Superior temporal gyrus (tissue), 1 donor: ENCODE data around the gene UGGT1.
A peak's percentile ranks its signal among the peaks of the same experiment; 100 is the strongest.

Source experiments
- DNase-seq: peaks from one replicate; pipeline ENCODE4 v3.0.0-alpha.2; 2016; ENCODE audit errors: extremely low spot score

The UGGT1 gene, protein sequence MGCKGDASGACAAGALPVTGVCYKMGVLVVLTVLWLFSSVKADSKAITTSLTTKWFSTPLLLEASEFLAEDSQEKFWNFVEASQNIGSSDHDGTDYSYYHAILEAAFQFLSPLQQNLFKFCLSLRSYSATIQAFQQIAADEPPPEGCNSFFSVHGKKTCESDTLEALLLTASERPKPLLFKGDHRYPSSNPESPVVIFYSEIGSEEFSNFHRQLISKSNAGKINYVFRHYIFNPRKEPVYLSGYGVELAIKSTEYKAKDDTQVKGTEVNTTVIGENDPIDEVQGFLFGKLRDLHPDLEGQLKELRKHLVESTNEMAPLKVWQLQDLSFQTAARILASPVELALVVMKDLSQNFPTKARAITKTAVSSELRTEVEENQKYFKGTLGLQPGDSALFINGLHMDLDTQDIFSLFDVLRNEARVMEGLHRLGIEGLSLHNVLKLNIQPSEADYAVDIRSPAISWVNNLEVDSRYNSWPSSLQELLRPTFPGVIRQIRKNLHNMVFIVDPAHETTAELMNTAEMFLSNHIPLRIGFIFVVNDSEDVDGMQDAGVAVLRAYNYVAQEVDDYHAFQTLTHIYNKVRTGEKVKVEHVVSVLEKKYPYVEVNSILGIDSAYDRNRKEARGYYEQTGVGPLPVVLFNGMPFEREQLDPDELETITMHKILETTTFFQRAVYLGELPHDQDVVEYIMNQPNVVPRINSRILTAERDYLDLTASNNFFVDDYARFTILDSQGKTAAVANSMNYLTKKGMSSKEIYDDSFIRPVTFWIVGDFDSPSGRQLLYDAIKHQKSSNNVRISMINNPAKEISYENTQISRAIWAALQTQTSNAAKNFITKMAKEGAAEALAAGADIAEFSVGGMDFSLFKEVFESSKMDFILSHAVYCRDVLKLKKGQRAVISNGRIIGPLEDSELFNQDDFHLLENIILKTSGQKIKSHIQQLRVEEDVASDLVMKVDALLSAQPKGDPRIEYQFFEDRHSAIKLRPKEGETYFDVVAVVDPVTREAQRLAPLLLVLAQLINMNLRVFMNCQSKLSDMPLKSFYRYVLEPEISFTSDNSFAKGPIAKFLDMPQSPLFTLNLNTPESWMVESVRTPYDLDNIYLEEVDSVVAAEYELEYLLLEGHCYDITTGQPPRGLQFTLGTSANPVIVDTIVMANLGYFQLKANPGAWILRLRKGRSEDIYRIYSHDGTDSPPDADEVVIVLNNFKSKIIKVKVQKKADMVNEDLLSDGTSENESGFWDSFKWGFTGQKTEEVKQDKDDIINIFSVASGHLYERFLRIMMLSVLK (N-terminal part only)

DNA sequence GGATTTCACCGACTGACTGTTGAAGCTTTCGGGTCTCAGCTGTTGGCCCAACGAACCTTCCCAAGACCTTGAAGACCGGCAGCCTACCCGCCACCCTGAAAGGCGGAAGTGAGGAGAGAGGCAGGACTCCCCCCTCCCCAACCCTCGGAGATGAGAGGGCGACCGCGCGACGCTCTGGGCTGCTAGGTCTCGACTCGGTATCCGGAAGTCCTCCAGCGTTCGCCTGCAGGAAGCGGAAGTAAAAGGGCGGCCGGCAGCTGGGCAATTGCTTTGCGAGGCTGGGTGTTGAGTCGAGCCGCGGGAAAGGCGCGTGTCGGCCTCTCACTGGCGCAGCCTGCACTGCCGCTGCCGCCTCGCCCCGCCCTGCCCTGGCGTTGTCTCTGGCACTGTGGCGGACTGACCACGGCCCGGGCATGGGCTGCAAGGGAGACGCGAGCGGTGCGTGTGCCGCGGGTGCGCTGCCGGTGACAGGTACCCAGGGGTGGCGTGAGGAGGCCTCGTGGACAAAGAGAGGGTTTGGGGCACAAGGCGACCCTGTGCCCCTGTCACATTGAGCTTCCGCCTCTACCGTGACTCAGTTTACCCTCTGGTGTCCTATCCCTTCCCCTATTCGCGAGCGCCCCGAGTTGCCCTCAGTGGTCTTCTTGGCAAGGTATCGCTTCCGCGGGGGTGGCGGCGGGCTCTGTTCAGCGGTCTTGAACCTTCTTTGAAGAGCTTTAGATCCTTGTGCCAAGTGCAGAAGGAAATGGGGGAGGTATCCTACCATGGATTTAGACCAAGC, at the start of gene UGGT1:
UGGT1 (plus strand) TSS at position 256 of the 781 bp plus-strand sequence; CDS start at position 414, 158 bp downstream.
- DNase-seq, result peak; percentile 98

DNA sequence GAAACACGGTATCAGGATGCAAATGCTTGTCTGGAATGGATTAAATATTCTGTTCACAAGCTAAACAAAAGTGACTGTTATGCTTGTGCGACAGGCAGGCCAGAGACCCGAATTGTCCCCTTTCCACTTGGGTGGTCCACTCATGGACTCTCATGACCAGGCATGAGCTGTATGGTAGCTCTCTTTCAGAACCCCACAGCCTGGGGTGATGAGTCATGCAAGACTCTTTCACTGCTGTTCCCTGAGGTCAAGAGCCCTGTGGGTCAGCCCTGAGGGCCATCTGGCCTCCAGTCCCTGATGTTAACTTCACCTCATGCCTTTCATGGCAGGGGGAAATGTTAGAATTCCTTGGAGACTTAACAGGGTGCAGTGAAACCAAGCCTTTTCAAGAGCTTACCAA, 49.4 kb upstream of the UGGT1 start:
- no peak for DNase-seq

DNA sequence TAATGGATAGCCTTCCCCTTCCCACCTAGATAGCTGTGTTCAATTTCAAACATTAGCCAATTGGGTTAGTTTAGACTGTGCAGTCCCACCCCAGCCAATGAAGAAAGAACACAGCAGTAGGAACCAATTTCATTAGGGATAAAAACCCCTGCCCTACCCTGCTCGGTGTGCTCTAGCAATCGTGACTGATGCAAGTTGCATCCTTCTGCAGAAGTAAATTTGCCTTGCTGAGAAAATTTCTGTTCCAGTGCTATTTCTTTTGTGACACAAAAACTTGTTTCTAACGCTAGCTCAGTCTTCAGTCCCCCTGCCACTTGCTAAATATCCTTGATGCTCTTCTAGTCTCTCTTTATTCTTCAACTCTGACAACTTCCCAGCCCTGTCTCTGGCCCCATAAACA, 48.0 kb upstream of the UGGT1 start:
- DNase-seq, result no peak

DNA sequence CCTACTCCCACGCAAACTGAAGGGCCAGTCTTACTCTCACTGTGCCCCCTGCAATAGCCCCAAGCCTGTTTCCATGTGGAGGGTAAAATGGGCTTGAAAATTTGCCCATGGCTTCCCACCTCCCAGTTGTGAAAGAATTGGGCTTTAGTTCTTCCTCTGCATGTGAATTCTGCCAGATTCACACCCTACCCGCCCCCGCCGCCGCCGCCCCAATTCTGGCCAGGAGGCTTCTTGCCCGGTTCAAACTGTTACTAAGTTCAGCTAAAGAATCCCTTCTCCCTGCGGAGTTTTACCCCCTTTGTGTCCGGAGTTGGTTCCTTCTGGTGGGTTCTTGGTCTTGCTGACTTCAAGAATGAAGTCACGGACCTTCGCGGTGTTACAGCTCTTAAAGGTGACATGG, 37.7 kb upstream of the UGGT1 start:
- no peak for DNase-seq

DNA sequence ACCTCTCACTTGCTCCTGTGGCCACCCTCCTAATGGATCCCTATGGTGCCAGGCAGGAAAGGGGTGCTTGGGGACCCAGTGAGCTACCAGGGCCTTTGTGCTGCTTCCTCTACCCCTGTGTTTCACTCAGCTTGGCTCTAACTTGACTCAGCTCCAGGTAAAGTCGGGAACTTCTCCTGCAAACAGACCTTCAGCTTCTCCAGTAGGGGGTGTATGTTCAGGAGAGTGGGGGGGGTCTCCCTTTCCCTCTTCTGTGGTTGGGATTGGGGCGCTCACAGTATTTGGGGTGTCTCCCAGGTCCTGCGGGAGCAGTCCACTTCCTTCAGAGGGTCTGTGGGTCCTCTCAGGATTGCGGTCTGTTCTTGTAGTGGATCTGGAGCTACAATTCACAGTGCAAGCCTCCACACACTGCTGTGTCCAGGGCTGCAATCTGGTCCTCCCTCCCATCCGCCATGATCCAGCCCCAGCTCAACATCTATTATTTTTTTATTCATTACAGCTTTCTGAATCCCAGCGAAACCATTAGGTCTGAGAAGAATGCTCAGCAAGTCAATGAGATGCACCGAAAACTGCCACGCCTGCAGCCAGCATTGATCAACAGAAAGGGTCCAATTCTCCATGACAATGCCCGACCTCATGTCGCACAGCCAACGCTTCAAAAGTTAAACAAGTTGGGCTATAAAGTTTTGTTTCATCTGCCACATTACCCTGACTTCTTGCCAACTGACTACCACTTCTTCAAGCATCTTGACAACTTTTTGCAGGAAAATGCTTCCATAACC, 36.7 kb upstream of the UGGT1 start:
- DNase-seq, result no peak

DNA sequence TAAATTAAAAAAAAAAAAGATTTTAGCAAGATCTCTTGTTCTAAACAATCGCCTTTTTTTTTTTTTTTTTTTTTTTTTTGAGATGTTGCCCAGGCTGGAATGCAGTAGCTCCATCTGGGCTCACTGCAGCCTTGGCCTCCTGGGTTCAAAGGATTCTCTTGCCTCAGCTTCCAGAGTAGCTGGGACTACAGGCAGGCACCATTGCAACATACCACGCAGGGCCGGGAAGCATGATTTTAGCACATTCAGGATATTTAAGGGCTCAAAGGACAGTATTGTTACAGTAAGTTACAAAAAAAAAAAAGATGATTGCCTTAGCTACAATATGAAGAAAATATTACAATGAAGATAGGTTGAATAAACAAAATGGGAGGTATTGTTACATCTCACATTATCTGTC, 33.7 kb upstream of the UGGT1 start:
- DNase-seq, result no peak

DNA sequence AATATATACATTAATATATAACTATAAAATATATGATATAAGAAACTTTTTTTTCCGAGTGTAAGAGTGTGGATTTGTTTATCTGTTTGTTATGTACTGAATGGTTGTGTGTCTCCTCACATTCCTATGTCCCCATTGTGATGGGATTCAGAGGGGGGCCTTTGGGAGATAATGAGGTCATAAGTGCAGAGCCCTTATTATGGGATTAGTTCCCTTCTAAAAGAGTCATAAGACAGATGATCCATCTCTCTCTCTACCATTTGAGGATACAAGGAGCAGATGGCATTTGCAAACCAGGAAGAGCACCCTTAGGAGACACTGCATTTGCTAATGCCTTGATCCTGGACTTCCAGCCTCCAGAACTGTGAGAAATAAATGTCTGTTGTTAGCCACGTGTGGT, 32.9 kb upstream of the UGGT1 start:
- no peak for DNase-seq

DNA sequence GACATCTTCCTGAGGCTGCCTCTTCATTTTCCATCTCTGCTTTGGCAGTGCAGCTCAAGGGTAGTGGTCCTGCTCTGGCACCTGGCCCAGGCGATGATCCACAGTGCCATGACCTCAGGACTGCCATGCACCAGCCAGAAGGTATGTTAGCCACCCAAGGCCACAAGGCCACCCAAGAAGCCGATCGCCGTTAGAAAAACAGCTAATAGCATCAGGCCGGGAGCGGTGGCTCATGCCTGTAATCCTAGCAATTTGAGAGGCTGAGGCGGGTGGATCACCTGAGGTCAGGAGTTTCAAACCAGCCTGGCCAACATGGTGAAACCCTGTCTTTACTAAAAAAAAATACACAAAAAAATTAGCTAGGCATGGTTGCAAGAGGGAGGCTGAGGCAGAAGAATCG, 28.4 kb upstream of the UGGT1 start:
- DNase-seq, result no peak

DNA sequence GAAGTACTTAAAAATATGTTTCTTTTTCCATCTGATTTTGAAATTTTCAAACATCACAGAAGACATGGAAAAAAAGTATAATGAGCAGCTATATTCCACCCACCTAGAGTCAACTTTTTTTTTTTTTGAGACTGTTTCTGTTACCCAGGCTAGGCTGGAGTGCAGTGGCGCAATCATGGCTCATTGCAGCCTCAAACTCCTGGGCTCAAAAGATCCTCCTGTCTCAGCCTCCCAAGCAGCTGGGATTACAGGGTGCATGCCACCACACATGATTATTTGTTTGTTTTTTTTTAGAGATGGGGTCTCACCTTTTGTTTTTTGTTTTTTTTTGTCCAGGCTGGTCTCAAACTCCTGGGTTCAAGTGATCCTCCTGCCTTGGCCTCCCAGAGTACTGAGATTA, 26.6 kb upstream of the UGGT1 start:
- no peak for DNase-seq

DNA sequence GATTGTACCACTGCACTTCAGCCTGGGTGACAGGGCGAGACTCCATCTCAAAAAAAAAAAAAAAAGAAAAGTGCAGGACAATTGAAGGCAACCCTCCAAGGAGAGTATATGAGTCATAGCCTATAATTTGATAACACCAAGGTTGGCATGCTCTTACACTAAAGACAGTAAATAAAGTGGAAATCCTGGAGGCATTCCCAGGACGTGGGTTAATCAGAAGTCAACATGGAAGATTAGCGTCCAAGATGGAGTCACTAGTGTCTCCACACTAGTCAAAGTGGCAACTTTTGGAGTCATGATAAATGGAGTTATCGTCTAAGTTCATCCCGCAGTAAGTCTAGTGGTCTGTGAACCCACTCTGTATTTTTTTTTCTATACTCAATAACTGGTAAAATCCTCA, 21.2 kb upstream of the UGGT1 start:
- DNase-seq, result no peak

DNA sequence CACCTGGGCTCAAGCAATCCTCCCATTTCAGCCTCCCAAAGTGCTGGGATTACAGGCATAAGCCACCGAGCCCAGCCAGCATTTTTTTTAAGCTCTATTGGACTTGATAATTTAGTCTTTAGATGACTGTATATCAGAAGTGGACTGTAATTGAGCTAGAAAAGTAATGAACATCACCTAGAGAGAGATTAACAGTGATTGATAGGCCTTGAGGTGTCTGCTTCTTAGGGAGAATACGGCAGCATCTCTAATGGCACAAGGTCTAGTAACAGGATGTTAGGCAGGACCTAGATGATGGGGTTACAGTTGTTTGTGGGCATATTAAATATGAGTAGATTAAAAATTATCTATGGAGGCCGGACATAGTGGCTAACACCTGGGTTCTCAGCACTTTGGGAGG, 17.7 kb upstream of the UGGT1 start:
- DNase-seq, result no peak

DNA sequence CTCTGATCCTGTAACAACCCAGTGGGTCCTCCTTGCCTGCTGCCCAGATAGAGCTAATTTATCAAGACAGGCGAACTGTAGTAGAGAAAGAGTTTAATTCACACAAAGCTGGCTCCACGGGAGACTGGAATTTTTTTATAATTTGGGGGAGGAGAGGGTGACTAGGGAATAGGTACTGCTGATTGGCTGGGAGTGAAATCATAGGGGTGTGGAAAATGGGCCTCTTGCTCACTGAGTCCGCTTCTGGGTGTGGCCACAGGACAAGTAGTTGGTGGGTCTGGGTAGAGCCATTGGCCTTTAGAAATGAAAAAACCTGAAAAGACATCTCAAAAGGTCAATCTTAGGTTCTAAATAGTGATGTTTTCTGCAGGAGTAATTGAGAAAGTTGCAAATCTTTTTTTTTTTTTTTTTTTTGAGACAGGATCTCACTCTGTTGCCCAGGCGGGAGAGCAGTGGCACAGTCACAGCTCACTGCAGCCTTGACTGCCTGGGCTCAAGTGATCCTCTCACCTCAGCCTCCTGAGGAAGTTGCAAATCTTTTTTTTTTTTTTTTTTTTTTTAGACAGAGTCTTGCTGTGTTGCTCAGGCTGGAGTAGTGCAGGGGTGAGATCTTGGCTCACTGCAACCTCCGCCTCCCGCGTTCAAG, 14.4 kb upstream of the UGGT1 start:
- DNase-seq, result no peak

DNA sequence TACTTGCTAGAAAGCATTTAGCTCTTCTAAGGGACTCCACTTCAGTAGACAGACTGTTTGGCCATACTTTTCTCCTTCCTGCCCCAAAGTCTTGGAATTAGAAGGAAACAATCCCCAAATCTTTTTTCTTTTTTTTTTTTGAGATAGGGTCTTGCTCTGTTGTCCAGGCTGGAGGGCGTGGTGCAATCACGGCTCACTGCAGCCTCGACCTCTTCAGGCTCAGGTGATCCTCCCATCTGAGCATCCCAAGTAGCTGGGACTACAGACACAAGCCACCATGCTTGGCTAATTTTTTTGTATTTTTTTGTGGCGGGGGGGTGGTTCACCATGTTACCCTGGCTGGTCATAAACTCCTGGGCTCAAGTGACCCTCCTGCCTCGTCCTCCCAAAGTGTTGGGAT, 6.2 kb upstream of the UGGT1 start:
- no peak for DNase-seq

DNA sequence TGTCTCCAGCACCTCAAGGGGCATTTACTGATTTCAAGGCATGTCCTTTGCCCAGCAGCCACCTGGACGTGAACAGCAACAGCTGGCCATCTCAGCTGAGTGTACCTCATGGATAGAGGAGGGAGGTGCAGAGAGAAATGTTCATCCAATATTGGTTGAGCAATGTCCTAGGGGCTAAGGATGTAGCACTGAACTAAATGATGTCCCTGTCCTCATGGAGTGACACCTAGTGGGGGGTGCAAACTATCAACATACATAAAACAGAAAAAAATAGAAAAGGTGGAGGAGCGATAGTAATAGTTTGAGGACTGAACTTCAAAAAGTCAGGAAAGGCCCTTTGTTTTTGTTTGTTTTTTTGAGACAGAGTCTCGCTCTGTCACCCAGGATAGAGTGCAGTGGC, 4.8 kb upstream of the UGGT1 start:
- no peak for DNase-seq

DNA sequence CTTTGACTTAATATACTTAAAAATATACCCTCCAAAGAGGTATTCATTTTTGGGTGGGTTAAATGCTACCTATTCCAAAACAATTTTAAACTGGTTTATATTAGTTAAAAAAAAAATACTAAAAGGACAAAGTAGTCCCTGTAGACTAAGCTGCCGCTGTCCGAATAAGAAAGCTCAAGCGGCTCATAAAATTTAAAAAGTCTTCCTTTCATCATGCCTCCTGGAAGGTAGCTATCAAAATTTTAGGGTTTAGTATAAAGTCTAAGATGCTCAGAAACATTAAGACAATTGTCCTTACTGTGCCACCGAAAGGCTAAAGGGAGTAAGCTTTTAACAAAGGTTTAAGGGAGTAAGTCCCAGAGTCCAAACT, 440 bp upstream of the UGGT1 start:
- no peak for DNase-seq

DNA sequence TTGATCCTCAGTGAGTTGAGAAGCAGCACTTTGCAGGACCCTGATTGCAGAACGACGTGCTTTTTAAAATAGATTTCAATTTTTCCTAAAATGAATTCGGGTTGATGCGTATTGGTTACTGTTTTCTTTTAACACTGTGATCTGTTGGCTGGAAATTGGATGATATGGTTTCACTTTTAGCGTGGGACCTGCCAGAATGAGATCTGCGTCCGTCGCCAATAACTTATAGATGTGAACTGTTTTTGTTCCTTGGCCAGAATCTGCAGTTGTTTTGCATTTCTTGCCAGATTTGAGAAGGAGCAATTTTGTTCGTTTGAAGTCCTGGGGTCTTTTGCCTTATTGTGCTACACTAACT, 703 bp downstream of the UGGT1 start:
- DNase-seq, result no peak

DNA sequence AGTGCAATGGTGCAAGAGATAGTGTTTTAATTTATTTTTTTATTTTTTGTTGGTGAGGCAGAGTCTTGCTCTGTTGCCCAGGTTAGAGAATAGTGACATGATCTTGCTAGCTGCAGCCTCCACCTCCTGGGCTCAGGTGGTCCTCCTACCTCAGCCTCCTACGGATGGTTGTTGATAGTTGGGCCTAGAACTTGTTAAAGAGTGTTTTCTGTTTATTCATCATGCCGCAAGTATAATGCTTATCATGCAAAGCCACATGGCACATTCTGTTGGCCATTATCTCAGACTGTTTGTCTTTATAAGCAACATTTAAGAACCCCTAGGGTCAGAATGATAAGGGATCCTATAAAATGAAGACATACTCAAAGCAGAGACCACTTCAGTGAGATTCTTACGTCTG, 1.7 kb downstream of the UGGT1 start:
- DNase-seq, result no peak

DNA sequence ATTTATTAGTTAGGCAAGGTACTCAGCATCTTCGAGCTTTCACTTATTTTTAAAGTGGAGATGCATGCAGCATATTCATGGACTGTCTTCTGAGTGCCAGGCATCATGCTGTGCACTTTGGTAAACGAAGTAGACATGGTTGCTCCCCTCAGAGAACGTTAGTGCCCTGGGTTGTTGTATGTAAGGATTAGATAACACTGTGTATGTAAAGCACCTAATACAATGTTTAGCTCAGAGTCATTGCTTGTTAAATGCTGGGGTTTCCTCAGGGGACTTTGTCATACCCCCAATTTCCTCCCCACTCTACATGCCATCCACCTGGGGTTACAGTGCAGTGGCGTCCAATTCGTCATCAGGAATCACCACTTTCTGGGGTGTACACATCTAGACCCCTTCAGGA, 2.8 kb downstream of the UGGT1 start:
- DNase-seq, result no peak

DNA sequence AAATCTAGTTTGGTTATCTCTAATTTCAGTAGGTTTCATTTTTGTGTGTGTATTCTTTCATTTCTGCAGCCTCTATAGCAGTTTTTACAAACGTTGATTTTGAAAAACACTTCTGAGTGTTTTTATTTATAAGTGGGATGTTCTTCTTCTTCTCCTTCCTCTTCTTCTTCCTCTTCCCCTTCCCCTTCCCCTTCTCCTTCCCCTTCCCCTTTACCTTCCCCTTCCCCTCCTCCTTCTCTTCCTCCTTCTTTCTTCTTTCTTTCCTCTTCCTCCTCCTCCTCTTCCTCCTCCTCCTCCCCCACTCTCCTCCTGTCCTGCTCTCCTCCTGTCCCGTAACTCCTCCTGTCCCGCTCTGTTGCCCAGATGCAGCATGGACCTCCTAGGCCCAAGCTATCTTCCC, 4.2 kb downstream of the UGGT1 start:
- DNase-seq, result no peak

DNA sequence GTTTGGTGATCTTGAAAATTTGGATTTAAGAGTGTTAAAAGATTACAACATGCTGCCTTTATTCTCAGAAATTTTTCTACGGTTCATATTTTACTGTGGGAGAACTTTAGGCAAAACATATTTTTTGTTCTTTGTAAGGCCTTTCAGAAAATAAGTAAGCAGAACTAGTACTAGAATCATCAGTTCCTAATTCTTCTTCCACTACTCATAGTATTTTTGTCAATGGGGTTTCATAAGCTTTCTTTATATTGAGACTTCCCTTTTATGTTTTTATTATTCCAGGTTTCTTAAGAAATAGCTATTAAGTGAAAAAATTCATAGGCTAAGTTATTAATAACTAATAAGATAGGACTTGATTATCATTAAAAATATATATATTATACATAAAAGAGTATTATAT, 12.4 kb downstream of the UGGT1 start:
- no peak for DNase-seq
